PFSK-1 (cell line): Measurements from ENCODE around the gene NRXN3.

Experiments used
- POLR2AphosphoS5 ChIP-seq: IDR thresholded peaks from 2 replicates; pipeline ENCODE4 v1.6.1; 2012; ENCODE audit warnings: low read depth, mild to moderate bottlenecking, control low read depth, low read length, moderate library complexity
- SIN3A ChIP-seq: IDR thresholded peaks from 2 replicates; pipeline ENCODE4 v1.6.1; 2012; ENCODE audit warnings: mild to moderate bottlenecking, low read length, moderate library complexity, borderline replicate concordance; ENCODE audit not compliant: insufficient read depth
- TAF1 ChIP-seq: IDR thresholded peaks from 2 replicates; pipeline ENCODE4 v1.6.1; 2012; ENCODE audit warnings: low read length, control low read depth, borderline replicate concordance; ENCODE audit not compliant: insufficient read depth

DNA sequence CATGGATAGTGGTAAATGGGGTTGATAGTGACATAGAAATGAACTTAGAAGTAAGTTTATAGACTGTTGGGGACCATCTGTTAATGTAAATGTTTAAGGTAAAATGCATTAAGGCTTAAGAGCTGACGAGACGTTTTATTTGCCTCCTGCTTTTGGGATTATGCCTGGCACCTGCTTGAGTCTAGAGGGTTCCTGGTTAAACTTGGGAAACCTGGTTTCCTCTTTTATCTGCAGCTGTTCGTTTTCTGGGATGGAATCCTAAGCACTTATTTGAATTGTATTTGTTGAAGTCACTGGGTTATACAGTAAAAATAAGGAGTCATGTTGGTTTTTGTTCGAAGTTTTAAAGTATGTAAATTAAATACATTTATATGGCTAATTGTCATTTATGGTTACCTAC, 914.7 kb downstream of the NRXN3 start:
- TF ChIP-seq TAF1 (no peak), POLR2AphosphoS5 (no peak), SIN3A (no peak)
